ENCODE results near the gene NDEL1.

NDEL1 gene, protein sequence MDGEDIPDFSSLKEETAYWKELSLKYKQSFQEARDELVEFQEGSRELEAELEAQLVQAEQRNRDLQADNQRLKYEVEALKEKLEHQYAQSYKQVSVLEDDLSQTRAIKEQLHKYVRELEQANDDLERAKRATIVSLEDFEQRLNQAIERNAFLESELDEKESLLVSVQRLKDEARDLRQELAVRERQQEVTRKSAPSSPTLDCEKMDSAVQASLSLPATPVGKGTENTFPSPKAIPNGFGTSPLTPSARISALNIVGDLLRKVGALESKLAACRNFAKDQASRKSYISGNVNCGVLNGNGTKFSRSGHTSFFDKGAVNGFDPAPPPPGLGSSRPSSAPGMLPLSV

DNA sequence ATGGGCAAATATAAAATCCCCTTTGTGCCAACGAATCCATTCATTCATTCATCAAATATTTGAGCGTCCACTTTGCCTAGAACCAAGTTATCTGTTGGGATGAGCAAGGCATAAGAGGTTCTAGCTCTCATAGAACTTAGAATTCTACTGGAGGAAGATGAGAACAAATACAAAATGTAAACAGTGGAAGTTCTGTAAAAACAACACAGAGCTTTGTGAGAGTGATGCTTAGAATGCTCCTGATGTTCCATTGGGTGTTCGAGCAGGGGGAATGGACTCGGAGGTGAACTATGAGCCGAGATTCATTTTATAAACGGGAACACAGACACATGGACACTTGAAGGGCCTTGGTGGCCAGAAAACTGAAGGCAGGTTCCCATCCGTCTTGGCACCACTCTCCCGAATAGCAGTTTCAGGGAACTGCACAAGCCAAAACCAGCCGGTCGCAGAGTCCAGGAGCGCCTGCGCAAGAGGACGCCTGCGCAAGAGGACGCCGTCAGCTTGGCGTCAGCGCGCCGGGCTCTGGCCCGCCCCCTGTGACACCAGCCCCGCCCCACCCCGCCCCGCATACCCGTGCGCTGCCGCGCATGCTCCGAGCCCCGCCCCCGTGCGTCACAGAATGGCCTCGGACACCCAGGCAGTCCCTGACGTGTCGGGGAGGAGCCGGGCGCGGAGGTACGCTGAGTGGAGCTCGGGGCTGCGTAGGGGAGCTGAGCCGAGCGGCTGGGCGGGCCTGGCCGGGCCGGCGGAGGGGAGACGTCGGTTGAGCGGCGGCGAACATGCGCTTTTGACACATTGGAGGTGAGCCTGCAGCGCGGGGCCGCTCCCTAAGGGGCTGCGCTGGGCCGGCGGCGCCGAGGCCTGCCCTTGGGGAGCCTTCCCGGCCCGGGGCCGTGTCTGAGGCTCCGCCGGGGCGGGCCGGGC lies at the start of gene NDEL1:
Gene NDEL1, plus strand, starts transcription at position 640 of the 924 bp plus-strand sequence. CDS start 8,388 bp downstream, outside the sequence.
- TF ChIP-seq, protein P1, sequence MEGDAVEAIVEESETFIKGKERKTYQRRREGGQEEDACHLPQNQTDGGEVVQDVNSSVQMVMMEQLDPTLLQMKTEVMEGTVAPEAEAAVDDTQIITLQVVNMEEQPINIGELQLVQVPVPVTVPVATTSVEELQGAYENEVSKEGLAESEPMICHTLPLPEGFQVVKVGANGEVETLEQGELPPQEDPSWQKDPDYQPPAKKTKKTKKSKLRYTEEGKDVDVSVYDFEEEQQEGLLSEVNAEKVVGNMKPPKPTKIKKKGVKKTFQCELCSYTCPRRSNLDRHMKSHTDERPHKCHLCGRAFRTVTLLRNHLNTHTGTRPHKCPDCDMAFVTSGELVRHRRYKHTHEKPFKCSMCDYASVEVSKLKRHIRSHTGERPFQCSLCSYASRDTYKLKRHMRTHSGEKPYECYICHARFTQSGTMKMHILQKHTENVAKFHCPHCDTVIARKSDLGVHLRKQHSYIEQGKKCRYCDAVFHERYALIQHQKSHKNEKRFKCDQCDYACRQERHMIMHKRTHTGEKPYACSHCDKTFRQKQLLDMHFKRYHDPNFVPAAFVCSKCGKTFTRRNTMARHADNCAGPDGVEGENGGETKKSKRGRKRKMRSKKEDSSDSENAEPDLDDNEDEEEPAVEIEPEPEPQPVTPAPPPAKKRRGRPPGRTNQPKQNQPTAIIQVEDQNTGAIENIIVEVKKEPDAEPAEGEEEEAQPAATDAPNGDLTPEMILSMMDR (IDR thresholded peaks at IDR 0.05) = no peak

DNA sequence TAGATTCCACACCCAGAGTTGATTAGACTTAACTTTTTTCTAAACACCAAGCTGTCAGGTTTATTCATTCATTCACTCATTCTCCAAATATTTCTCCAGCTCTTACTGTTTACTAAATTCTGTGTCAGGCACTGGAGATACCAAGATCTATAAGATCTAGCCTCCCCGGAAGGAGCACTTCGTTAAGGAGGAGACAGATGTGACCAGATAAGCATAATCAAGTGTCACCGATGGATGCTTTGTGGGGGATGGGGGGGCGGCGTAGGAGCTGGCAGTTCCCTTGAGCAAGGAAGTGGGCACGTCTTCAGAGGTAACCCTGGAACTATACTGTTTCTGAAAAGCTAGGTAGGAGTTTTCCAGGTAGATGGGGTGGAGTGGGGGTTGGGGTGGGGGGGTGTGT lies 48.8 kb upstream of the NDEL1 start:
- TF ChIP-seq, protein P1 (IDR thresholded peaks at IDR 0.05) = no peak

DNA sequence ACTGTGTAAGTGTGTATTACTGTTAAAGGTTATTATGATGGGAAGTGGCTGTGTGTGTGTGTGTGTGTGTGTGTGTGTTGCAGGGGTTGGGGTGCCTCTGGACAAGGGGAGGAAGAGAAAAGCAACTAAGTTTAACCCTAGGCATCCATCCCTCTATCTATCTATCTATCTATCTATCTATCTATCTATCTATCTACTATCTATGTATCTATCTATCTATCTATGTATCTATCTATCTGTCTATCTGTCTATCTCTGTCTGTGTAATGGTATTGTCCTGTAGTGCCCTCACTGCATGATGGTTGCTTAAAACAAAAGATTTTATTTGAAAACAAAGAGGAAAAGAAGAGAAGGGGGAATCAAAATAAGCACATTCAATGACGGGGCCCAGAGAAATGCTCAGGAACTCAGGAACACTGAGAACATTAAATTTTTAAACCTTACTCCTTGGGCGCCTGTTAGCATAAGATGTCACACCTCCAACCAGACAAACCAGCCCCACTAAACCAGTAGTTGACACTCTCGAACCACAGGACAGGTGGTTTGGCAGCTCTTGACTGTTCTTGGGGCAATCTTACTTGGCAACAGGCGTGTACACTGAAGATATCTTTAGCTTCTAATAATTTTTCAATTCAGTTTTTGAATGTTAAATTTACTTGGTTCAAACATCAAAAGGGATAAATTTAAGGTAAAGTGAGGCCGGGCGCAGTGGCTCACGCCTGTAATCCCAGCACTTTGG lies 47.6 kb upstream of the NDEL1 start:
- TF ChIP-seq, protein P1 (IDR thresholded peaks at IDR 0.05) = no peak

DNA sequence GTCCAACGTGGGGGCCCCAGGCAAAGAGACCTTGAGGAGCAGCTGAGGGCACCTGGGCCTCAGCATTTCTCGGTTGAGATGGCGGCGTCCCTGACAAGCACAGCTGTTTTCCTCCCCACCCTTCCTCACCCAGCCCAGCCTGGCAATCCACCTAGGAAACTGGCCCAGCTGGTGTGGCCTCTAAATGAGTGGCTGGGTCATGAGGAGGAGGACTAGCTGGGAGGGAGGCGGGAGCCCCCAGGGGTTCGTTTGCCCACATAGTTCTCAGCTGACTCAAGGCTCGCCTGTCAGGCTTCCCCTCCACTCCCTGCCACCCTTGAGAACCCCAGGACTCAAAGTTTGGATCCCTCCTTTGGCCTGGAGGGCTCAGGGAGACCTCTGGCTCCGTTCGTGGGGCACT lies 44.0 kb upstream of the NDEL1 start:
- TF ChIP-seq, protein P1 (IDR thresholded peaks at IDR 0.05) = no peak

DNA sequence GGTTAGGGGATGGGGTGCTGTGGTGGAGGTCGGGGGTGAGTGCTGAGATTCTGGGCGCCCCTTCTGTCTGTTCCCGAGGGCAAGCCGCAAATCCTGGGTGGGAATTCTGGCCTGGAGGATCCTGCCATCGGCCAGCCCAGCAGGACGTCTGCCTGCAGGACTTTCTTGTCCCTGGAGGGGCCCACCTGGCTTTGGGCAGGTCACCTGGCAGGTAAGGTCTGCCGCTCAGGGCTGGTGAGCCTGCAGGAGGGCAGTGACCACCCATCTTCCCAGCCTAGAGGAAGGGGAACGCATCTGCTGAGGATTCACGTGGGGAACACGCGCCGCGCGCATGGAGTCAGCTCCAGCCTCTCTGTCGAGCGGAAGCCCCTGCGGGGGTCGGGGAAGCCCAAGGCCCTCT lies 43.4 kb upstream of the NDEL1 start:
- TF ChIP-seq, protein P1 (IDR thresholded peaks at IDR 0.05) = no peak

DNA sequence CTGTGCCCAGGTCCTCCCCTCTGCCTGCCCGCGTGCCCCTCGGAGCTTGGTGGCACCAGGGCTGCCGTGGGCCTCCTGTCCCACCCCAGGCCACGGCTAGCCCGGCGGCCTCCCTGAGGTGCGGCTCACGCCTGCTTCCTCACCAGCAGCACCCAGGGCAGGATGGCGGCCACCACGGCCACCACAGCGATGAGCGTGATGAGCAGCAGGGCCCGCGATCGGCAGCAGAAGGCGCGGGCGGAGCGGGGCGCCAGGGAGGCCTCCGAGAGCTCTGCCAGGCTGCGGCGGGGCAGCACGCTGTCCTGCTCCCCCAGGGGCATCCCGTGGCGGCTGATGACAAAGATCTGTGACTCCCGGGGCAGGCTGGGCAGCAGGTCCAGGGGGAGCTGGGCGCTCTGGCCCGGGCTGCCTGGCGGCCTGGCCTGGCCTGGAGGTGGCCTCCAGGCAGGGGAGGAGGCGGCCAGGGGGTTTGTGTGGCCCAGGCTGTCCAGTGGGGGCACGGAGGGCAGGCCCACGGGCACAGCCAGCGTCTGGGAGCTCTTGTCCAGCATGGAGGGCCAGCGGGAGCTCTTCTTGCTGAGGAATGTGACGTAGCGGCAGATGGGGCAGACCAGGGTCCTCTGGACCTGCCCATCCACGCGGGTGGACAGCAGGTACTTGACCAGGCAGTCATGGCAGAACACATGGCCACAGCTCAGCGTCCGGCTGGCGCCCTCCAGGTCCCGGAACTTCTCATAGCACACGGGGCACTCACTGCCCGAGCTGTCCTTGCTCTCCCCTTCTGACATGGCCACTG lies 42.8 kb upstream of the NDEL1 start:
- TF ChIP-seq, protein P1 (IDR thresholded peaks at IDR 0.05) = no peak
